Large intestine (tissue), 3 donors: ENCODE results near the gene ARL6IP5. TPM values are rescaled to one million over a fixed set of nuclear protein-coding genes. Genes with fewer than 3 reads are reported as not detected.

Source experiments
- DNase-seq, 2 donors: peaks; one replicate each; pipeline versions ENCODE4 v3.0.0 to v3.0.0-alpha.2; 2013
- H3K27ac ChIP-seq: one replicate; pipeline ENCODE4 v1.5.1; 2013; ENCODE audit warnings: low read length
- H3K27me3 ChIP-seq: 2 replicates; pipeline ENCODE4 v1.6.1; 2013; ENCODE audit warnings: low read length; ENCODE audit not compliant: control insufficient read depth, insufficient read depth
- H3K36me3 ChIP-seq: 2 replicates; pipeline ENCODE4 v1.6.1; 2013; ENCODE audit warnings: low read length; ENCODE audit not compliant: control insufficient read depth, insufficient read depth
- H3K4me1 ChIP-seq: one replicate; pipeline ENCODE4 v1.6.1; 2013; ENCODE audit warnings: low read length; ENCODE audit not compliant: control insufficient read depth, insufficient read depth
- H3K4me3 ChIP-seq: one replicate; pipeline ENCODE4 v1.5.1; 2013; ENCODE audit warnings: low read length
- H3K9me3 ChIP-seq: one replicate; pipeline ENCODE4 v1.6.1; 2013; ENCODE audit warnings: mild to moderate bottlenecking, low read depth, low read length, moderate library complexity; ENCODE audit not compliant: control insufficient read depth
- WGBS: methylation state at CpG from one replicate; pipeline ENCODE4 v1.1.5; 2013; ENCODE audit warnings: low lambda C conversion rate; ENCODE audit not compliant: insufficient coverage; 5-methylcytosine and 5-hydroxymethylcytosine counted together
- polyA plus RNA-seq: library from polyadenylated mRNA; unstranded; fragments of 120-200 nt; gene quantifications from one replicate; pipeline ENCODE4 v1.2.1, GENCODE V29; 2013

Gene ARL6IP5
- polyA plus RNA-seq, 1 donor, result 67.3 TPM

DNA sequence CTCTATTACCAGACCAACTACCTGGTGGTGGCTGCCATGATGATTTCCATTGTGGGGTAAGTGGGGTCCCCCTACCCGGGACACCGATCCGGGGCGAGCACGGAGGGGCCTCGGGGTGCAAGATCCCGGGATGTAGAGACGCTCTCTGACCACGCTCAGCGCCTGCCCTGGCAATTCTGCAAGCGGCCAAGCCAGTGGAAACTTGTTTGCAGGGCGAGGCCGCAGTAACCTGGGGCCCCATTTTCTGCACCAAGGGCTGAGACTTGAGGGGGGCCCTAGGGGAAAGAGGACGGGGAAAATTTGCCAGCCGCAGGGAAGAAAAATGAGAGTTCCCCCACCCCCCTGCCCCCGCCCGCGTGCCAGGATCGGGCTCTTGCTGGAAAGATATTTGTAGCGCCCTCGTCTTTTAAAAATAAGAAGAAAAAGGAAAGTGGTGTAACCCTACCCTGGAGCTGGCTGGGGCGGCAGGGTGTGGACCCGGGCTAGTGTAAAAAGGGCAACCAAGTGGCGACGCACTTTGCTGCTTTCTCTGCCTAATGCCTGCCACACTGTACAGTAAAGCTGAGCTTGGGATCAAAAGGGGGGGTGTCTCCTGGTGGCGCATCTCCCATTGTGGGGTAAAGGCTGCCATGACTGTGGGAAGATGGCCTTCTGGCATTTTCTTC lies 563 bp downstream of the ARL6IP5 start:
- Histone ChIP-seq H3K9me3 (no peaks in the 10 kb centered on the region), H3K36me3 (peaks cover 7% of the 10 kb centered on the region), H3K27me3 (no peaks in the 10 kb centered on the region), H3K4me1 (peaks cover 58% of the 10 kb centered on the region), H3K4me3 (peak overlapping the region; percentile 75), H3K27ac (peak overlapping the region; percentile 88)
- DNase-seq, result peak in 1 of 2 donors; percentile 57
- WGBS, result 0% methylated on average over 1 of the region's 26 CpGs

DNA sequence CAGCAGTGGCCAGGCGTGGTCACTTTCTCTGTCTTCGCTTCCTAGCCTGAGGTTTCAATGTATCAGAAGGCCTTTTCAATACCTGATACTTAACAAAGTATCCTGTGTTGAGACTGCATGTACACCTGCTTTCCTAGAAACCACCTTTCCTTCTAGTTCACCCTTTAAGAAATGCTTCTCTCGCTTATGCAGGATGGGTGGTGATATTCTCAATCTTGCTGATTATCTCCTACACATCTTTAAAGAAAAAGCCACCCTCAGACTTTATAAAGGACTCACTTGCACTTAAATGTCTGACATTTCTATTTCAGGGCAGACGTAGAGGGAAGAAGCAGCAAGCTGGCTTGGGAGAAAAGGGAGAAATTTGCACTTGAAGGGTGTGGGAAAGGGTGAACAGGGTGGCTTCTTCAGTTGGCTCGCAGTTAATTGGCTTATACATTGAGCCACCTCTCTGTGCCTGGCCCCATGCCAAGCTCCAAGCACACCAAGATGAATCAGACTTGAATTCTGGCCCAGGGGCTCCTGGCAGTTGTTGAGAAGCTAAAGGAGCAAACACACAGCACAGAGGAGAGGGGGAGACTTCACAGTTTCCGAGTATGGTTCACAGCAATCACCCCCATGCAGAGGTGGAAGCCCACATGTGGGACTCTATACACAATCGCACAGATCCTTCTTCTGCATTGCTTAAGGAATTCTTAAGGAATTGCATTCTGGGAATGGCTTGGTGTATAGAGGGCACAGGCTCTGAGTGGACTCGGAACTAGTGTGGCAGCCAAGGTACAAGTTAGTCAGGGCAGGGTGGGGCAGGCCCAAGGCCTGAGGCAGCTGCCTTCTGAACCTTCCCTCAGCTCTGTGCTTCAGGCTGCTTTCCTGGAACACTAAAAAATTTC lies 1.3 kb downstream of the ARL6IP5 start:
- 0% methylated on average over 2 of the region's 8 CpGs for WGBS
- H3K4me1 ChIP-seq, result peaks cover 51% of the 10 kb centered on the region
- peaks cover 13% of the 10 kb centered on the region for H3K36me3 ChIP-seq
- no peaks in the 10 kb centered on the region for H3K27me3 ChIP-seq
- peak overlapping the region; percentile 75 for H3K4me3 ChIP-seq
- no peaks in the 10 kb centered on the region for H3K9me3 ChIP-seq
- DNase-seq, result peak; percentile 92 to 96
- H3K27ac ChIP-seq, result peak overlapping the region; percentile 88

DNA sequence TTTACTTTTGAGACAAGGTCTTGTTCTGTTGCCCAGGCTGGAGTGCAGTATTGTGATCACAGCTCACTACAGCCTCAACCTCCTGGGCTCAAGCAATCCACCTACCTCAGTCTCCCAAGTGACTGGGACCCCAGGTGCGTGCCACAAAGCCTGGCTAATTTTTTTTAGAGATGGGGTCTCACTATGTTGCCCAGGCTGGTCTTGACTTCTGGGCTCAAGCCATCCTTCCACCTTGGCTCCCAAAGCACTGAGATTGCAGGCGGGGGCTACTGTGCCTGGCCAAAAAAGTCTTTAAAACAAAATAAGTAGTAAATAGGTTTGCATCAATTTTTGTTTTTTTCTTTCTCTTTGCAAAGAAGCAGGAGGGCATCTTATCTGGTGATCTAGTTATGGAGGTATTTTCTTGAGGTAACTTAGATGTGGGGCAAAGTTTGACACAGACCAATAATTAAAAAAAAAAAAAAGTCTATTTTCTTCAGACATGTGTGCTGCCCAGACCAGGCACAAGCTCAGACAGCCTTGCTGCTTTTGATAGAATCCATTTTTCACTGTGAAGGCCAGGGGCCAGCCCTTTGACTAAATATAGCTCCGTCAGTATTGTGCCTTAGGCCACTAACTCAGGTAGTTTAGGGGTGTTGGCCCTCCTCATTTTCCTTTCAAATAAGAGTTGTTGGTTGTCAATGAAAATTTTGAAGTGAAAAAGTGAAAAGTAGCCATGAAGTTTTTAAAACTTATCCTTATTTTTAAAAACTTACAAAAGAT lies 2.5 kb downstream of the ARL6IP5 start:
- peak overlapping the region; percentile 75 for H3K4me3 ChIP-seq
- WGBS, result no CpG with 5 or more reads among the region's 3 CpGs
- peak overlapping the region; percentile 88 for H3K27ac ChIP-seq
- H3K4me1 ChIP-seq, result peaks cover 41% of the 10 kb centered on the region
- H3K27me3 ChIP-seq, result no peaks in the 10 kb centered on the region
- H3K9me3 ChIP-seq, result no peaks in the 10 kb centered on the region
- H3K36me3 ChIP-seq, result peaks cover 13% of the 10 kb centered on the region
- DNase-seq, result no peak

- no CpG with 5 or more reads among the region's 2 CpGs for WGBS
- Histone ChIP-seq H3K9me3 (no peaks in the 10 kb centered on the region), H3K27me3 (no peaks in the 10 kb centered on the region), H3K27ac (peak overlapping the region; percentile 25), H3K36me3 (peaks cover 13% of the 10 kb centered on the region), H3K4me3 (no peak overlapping the region), H3K4me1 (peaks cover 34% of the 10 kb centered on the region)
- no peak for DNase-seq
Measured at GRCh38 chr3:69088063-69088462, 3.3 kb downstream of the ARL6IP5 start.

DNA sequence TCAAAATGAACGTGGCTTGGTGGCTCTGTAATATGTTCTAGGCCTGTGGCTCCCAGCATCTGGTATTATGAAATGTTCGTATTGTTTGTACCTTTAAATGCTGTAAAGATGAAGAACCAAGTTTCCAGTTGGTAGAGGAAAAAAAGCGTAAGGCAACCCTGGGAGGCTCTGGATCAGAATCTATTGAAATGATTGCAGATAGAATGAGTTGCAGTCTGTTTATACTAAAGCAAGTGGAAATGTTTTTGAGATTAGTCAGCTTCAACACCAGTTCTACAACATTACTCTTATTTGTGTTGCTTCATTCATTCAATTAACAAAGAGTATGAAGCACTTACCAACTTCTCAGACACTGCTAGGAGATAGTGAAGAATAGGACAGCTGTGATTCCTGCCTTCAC lies 5.3 kb downstream of the ARL6IP5 start:
- Histone ChIP-seq H3K4me1 (peaks cover 28% of the 10 kb centered on the region), H3K9me3 (no peaks in the 10 kb centered on the region), H3K4me3 (no peak overlapping the region), H3K36me3 (peaks cover 22% of the 10 kb centered on the region), H3K27me3 (no peaks in the 10 kb centered on the region), H3K27ac (no peak overlapping the region)
- no peak for DNase-seq
- WGBS, result 100% methylated on average over 1 of the region's 3 CpGs

- H3K4me3 ChIP-seq, result no peak overlapping the region
- no peak for DNase-seq
- WGBS, result 40% methylated on average over 1 of the region's 5 CpGs
- peaks cover 28% of the 10 kb centered on the region for H3K4me1 ChIP-seq
- H3K9me3 ChIP-seq, result no peaks in the 10 kb centered on the region
- no peaks in the 10 kb centered on the region for H3K27me3 ChIP-seq
- H3K36me3 ChIP-seq, result peaks cover 26% of the 10 kb centered on the region
- no peak overlapping the region for H3K27ac ChIP-seq
Measured at GRCh38 chr3:69091389-69092029, 6.8 kb downstream of the ARL6IP5 start.

DNA sequence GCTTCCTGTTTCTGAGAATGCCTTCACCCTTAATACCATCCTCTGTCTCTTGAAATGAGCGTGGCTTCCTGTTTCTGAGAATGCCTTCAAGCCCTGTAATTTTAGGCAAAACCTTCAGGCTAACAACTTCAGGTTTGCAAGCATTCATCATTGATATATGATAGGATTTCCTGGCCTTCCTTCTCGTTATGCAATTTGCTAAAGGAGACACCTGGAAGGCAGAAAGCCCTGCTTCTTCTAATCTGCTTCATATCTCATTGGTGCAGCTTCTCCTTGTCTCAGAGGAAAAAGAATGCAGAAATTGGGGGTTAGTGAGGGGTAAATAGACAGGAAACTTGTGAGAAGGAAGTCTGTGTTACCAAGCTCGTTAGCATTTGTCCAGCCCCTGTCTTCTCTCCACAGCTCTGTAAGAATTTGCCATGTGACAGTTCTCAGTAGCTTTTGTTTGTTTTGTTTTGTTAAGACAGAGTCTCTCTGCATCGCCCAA lies 7.3 kb downstream of the ARL6IP5 start:
- DNase-seq, result no peak
- Histone ChIP-seq H3K4me1 (peaks cover 25% of the 10 kb centered on the region), H3K4me3 (no peak overlapping the region), H3K9me3 (no peaks in the 10 kb centered on the region), H3K36me3 (peaks cover 26% of the 10 kb centered on the region), H3K27ac (no peak overlapping the region), H3K27me3 (no peaks in the 10 kb centered on the region)
- WGBS, result 60% methylated on average over 2 of the region's 4 CpGs

DNA sequence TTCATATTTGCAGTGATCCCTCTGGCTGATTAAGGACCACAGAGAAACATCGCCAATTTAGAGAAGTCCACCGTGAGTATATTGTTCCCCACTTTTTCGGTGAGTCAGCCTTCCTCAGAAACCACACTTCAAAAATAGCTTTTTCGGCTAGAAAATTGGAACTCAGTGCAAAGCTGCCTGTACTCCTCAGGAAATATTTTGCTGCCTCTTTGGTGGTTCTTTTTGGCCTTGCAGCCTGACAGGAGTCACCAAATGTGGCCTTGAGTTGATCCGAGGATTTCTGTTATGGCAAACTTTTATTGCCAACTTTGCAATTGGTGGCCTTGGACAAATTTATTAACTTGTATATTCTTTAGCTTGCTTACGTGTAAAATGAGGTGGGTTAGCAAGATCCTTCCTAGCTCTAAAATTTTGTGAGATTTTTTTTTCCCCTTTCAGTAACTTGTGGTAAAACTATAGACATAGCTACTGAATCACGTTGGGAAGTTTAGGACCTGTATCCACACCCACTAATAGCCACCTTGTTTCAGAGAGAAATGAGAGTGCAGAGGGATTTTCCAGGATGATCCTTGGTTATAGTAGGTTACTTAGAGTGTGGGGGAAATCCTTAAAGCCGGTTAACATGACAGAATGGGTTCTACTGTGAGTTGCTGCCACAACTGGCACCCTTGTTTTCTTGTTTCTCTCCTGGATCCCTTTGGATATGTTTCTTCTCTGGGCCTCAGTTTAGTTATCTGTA lies 9.9 kb downstream of the ARL6IP5 start:
- DNase-seq, result no peak
- Histone ChIP-seq H3K36me3 (peaks cover 22% of the 10 kb centered on the region), H3K4me3 (no peak overlapping the region), H3K4me1 (peaks cover 6% of the 10 kb centered on the region), H3K27ac (no peak overlapping the region), H3K27me3 (no peaks in the 10 kb centered on the region), H3K9me3 (no peaks in the 10 kb centered on the region)
- WGBS, result 33% methylated on average over 1 of the region's 8 CpGs

DNA sequence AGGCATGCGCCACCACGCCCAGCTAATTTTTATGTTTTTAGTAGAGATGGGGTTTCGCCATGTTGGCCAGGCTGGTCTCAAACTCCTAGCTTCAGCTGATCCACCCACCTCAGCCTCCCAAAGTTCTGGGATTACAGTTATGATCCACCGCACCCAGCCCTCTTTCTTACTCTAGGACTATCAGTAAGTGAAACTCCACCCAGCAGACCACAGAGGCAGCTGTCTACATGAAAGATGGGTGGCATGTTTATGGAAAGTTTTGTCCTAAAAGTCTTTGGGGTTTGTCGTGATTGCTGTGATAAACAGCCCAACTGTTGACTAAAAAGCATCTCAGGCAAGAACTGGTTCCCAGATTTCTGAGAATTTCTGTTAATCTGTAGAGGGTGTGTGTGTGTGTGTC lies 10.9 kb downstream of the ARL6IP5 start:
- WGBS, result no CpG with 5 or more reads among the region's 5 CpGs
- Histone ChIP-seq H3K4me3 (no peak overlapping the region), H3K9me3 (no peaks in the 10 kb centered on the region), H3K27ac (no peak overlapping the region), H3K36me3 (peaks cover 15% of the 10 kb centered on the region), H3K27me3 (no peaks in the 10 kb centered on the region), H3K4me1 (peaks cover 6% of the 10 kb centered on the region)
- DNase-seq, result no peak
